GM12873 (cell line): Measurements from ENCODE around the gene ESR1.

Experiments
- CTCF ChIP-seq: IDR thresholded peaks from 2 replicates; pipeline ENCODE4 v1.5.1; 2012; ENCODE audit warnings: low read depth, mild to moderate bottlenecking, moderate library complexity, low read length, control low read depth; ENCODE audit not compliant: insufficient read depth; ENCODE audit errors: missing control alignments

The ESR1 gene

GRCh38 chr6:152150196-152150595 lies 342.7 kb downstream of the ESR1 start:
- TF ChIP-seq CTCF: no peak

GRCh38 chr6:152151920-152152319 lies 344.4 kb downstream of the ESR1 start:
- no peak for TF ChIP-seq CTCF

GRCh38 chr6:152154559-152155356 lies 347.3 kb downstream of the ESR1 start:
- no peak for TF ChIP-seq CTCF

- no peak for TF ChIP-seq CTCF
Measured at GRCh38 chr6:152155792-152156191, 348.3 kb downstream of the ESR1 start.

GRCh38 chr6:152160346-152160745 lies 352.9 kb downstream of the ESR1 start:
- TF ChIP-seq CTCF: no peak

GRCh38 chr6:152161501-152161900 lies 354.0 kb downstream of the ESR1 start:
- no peak for TF ChIP-seq CTCF

GRCh38 chr6:152164957-152165356 lies 357.5 kb downstream of the ESR1 start:
- TF ChIP-seq CTCF: no peak
